ENCODE results near the gene CSMD2.

- TF ChIP-seq CTCF (IDR thresholded peaks at IDR 0.05 in 4 of 5, conservative IDR thresholded peaks at IDR 0.05 in 1 of 5) (no peak), POLR2A (IDR thresholded peaks at IDR 0.05) (no peak)
Observed at GRCh38 chr1:34115233-34115632, 49.8 kb downstream of the CSMD2 start.

Data from gastrocnemius medialis (tissue), 4 donors.